Cardiac atrium fibroblast (primary cell): ENCODE measurements around the gene NAT9. TPM values are rescaled to one million over a fixed set of nuclear protein-coding genes. Genes with fewer than 3 reads are reported as not detected.

ENCODE experiments used
- total RNA-seq: library from RNA; depleted of rRNA; stranded (reverse); fragments of >200 nt; gene quantifications from 2 replicates; pipeline ENCODE4 v1.2.3, GENCODE V29; 2015

The NAT9 gene, protein sequence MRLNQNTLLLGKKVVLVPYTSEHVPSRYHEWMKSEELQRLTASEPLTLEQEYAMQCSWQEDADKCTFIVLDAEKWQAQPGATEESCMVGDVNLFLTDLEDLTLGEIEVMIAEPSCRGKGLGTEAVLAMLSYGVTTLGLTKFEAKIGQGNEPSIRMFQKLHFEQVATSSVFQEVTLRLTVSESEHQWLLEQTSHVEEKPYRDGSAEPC
- 28.0 and 54.7 TPM in 2 replicates for total RNA-seq

DNA sequence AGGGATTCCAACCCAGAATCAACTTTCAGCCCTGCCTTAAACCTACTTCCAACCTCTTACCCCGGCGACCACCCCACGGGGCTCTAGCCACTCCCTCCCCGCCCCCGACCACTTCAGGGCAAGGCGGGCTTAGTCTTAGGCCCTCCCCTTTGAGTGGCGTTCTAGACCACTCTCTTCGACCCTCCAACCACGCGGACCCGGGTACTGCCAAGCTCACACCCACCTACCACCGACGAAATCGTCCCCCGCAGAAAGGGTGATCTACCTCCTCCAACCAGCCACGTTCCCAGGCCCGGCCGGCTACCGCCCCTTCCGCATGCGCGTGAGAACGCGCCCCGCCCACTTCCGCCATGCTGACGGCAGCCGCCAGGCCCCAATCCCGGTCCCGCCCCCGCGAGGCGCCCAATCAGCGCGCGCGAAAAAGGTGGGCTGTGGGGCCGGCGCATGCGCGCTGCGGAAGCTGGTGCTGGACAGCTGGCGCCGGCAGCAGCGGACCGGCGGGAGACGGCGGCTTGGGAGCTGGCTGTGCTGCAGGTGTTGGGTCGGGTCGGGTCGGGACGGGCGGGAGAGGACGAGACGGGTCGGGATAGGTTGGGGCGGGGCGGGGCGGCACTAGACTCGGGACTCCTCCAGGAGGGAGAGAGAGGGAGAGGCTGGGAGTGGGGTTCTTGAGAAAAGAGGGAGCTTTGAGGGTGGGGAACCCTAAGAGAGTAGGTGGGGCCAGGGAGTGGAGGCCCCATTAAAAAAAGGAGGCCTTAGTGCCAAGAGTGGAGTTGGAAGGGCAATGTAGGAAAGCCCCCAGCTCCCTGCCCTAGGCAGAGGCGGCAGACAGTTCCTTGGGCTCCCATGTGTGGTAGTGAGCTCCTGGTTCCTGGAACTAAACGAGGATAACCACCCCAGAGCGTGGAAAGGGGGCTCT is at the start of gene NAT9:
TSS of gene NAT9 (minus strand) at position 302 of the 919 bp plus-strand sequence. CDS start 647 bp downstream, outside the sequence.

DNA sequence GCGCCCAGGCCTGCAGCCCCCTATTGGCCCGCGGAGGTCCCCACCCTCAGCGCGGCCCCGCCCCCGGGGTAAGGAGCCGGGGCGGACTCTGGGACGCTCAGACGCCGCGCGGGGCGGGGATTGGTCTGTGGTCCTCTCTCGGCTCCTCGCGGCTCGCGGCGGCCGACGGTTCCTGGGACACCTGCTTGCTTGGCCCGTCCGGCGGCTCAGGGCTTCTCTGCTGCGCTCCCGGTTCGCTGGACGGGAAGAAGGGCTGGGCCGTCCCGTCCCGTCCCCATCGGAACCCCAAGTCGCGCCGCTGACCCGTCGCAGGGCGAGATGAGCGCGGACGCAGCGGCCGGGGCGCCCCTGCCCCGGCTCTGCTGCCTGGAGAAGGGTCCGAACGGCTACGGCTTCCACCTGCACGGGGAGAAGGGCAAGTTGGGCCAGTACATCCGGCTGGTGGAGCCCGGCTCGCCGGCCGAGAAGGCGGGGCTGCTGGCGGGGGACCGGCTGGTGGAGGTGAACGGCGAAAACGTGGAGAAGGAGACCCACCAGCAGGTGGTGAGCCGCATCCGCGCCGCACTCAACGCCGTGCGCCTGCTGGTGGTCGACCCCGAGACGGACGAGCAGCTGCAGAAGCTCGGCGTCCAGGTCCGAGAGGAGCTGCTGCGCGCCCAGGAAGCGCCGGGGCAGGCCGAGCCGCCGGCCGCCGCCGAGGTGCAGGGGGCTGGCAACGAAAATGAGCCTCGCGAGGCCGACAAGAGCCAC is 27.4 kb downstream of the NAT9 start, which contains the start of gene NHERF1:
TSS of gene NHERF1 (plus strand) at position 100 of the 750 bp plus-strand sequence. CDS start at position 319, 219 bp downstream.

DNA sequence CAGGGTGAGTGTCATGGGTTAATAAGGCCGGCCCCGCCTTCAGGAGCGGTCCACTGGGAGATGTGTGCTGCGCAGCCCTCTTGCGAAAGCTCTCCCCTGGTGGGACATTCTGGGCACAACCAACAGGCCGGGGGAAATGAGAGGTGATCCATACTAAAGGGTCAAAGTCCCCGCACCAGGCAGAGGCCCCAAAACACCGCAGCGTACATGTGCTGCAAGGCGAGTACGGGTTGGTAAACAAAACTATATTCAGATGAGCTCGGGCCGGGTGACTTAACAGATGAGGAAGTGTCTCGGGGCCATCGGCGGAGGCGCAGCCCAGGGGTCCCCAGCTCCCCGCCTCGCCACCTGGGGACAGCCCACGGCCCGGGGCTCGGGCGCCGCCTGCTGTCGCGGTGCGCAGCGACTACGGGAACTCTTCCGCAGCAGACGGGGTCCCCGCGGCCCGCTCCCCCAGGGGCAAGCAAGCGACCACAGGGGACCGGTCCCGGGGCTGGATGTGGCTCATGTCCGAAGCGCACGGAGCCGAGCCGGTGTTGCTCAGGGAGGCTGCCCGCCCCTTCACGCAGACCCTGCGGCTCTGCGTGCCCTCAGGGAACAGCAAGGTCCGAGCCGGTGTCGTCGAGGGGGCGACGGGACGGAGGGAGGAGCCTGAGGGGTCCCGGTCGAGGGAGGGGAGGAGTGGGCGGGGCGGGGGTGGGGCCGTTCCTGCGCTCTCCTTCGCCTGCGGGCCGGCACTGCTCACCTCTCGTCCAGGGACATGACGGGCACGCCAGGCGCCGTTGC is 39.4 kb downstream of the NAT9 start, which contains the start of gene RAB37:
TSS of gene RAB37 (plus strand) at position 744 of the 786 bp plus-strand sequence. CDS start at position 761, 17 bp downstream.

Other genes starting within 250 kb of the NAT9 start
- not detected in 2 replicates for gene CD300LB, start 244.9 kb downstream of the NAT9 start, total RNA-seq
- 0.18 TPM in 1 of 2 replicates, not detected in the other for gene CD300C, start 230.2 kb downstream of the NAT9 start, total RNA-seq
- not detected in 2 replicates for gene CD300H, start 208.8 kb downstream of the NAT9 start, total RNA-seq
- gene CD300LD, start 184.1 kb downstream of the NAT9 start, total RNA-seq = not detected in 2 replicates
- not detected in 2 replicates for gene CD300E, start 152.6 kb downstream of the NAT9 start, total RNA-seq
- not detected in 2 replicates for gene CD300LF, start 63.4 kb downstream of the NAT9 start, total RNA-seq
- 1.1 and 5.8 TPM in 2 replicates for gene RAB37, start 39.1 kb downstream of the NAT9 start, total RNA-seq
- gene NHERF1, start 27.7 kb downstream of the NAT9 start, total RNA-seq = 16.2 and 18.1 TPM in 2 replicates
- gene GRIN2C, start 83.5 kb upstream of the NAT9 start, total RNA-seq = not detected in 2 replicates
- gene FDXR, start 96.6 kb upstream of the NAT9 start, total RNA-seq = 7.4 and 25.8 TPM in 2 replicates
- gene FADS6, start 117.3 kb upstream of the NAT9 start, total RNA-seq = not detected in 2 replicates
- gene USH1G, start 146.9 kb upstream of the NAT9 start, total RNA-seq = not detected in 2 replicates
- not detected in 2 replicates for gene OTOP2, start 147.9 kb upstream of the NAT9 start, total RNA-seq
- not detected in 2 replicates for gene OTOP3, start 159.6 kb upstream of the NAT9 start, total RNA-seq
- gene HID1, start 196.4 kb upstream of the NAT9 start, total RNA-seq = 0.18 and 0.81 TPM in 2 replicates
- gene CDR2L, start 211.3 kb upstream of the NAT9 start, total RNA-seq = 23.6 and 24.8 TPM in 2 replicates
- 27.1 and 29.5 TPM in 2 replicates for gene MRPL58, start 236.3 kb upstream of the NAT9 start, total RNA-seq